Endothelial cell (in vitro differentiated cells): ENCODE measurements around the gene PRRT4. TPM values are rescaled to one million over a fixed set of nuclear protein-coding genes. Genes with fewer than 3 reads are reported as not detected.

Source experiments
- DNase-seq: peaks from one replicate; pipeline ENCODE4 v3.0.0; 2021; ENCODE audit warnings: low spot score
- H3K27ac Mint-ChIP-seq: one replicate; pipeline ENCODE4 v1.8.0; 2021; ENCODE audit warnings: mixed read lengths, inconsistent platforms; ENCODE audit not compliant: unreplicated experiment
- H3K27me3 Mint-ChIP-seq: one replicate; pipeline ENCODE4 v1.8.0; 2021; ENCODE audit warnings: mild to moderate bottlenecking, moderate library complexity, mixed read lengths, inconsistent platforms; ENCODE audit not compliant: unreplicated experiment
- H3K36me3 Mint-ChIP-seq: one replicate; pipeline ENCODE4 v1.8.0; 2021; ENCODE audit warnings: mild to moderate bottlenecking, low read depth, mixed read lengths, inconsistent platforms; ENCODE audit not compliant: unreplicated experiment
- H3K4me1 Mint-ChIP-seq: one replicate; pipeline ENCODE4 v1.8.0; 2021; ENCODE audit warnings: mild to moderate bottlenecking, mixed read lengths, inconsistent platforms; ENCODE audit not compliant: unreplicated experiment
- H3K4me3 Mint-ChIP-seq: one replicate; pipeline ENCODE4 v1.8.0; 2021; ENCODE audit warnings: mild to moderate bottlenecking, mixed read lengths, inconsistent platforms; ENCODE audit not compliant: unreplicated experiment
- H3K9me3 Mint-ChIP-seq: one replicate; pipeline ENCODE4 v1.8.0; 2021; ENCODE audit warnings: mixed read lengths, inconsistent platforms; ENCODE audit not compliant: unreplicated experiment
- CTCF ChIP-seq: fragments of 200-600 bp; sonication (generic); IDR thresholded peaks from one replicate; pipeline ENCODE4 v1.5.0; 2021; ENCODE audit warnings: antibody characterized with exemption; ENCODE audit not compliant: unreplicated experiment
- total RNA-seq: library from RNA; stranded (reverse); fragmentation: NEBNext Ultra II Directional; extraction: Animal tissue kit (Norgen Biotek cat#: 25700); gene quantifications from one replicate; pipeline ENCODE4 v1.2.1, GENCODE V29; 2021; ENCODE audit not compliant: unreplicated experiment

PRRT4 gene
- total RNA-seq, 1 donor from 2014 or later, result 10.8 TPM

GRCh38 chr7:128350708-128351295, 10.7 kb downstream of the PRRT4 start:
- H3K27me3 Mint-ChIP-seq, result peaks cover 34% of the 10 kb centered on the region
- no peaks in the 10 kb centered on the region for H3K9me3 Mint-ChIP-seq
- no peak for DNase-seq
- peaks cover 14% of the 10 kb centered on the region for H3K36me3 Mint-ChIP-seq
- H3K4me3 Mint-ChIP-seq, result no peak overlapping the region
- H3K27ac Mint-ChIP-seq, result no peak overlapping the region
- peaks cover 18% of the 10 kb centered on the region for H3K4me1 Mint-ChIP-seq
- TF ChIP-seq CTCF, result no peak

GRCh38 chr7:128349466-128349825, 12.0 kb downstream of the PRRT4 start:
- Mint-ChIP-seq H3K27me3 (peaks cover 34% of the 10 kb centered on the region), H3K4me1 (peaks cover 13% of the 10 kb centered on the region), H3K36me3 (peaks cover 14% of the 10 kb centered on the region), H3K9me3 (no peaks in the 10 kb centered on the region), H3K4me3 (no peak overlapping the region), H3K27ac (no peak overlapping the region)
- TF ChIP-seq CTCF, result no peak
- DNase-seq, result no peak

- peaks cover 26% of the 10 kb centered on the region for H3K27me3 Mint-ChIP-seq
- no peak overlapping the region for H3K4me3 Mint-ChIP-seq
- no peak overlapping the region for H3K27ac Mint-ChIP-seq
- TF ChIP-seq CTCF, result peak; percentile 45
- peaks cover 5% of the 10 kb centered on the region for H3K36me3 Mint-ChIP-seq
- no peaks in the 10 kb centered on the region for H3K9me3 Mint-ChIP-seq
- peaks cover 5% of the 10 kb centered on the region for H3K4me1 Mint-ChIP-seq
- peak; percentile 76 for DNase-seq
Measured at GRCh38 chr7:128347647-128348097, 13.8 kb downstream of the PRRT4 start.

- Mint-ChIP-seq H3K27ac (no peak overlapping the region), H3K4me1 (peaks cover 7% of the 10 kb centered on the region), H3K4me3 (peak overlapping the region; percentile 59), H3K9me3 (no peaks in the 10 kb centered on the region), H3K27me3 (peaks cover 11% of the 10 kb centered on the region), H3K36me3 (peaks cover 4% of the 10 kb centered on the region)
- DNase-seq, result no peak
- no peak for TF ChIP-seq CTCF
Measured at GRCh38 chr7:128344431-128344774, 17.1 kb downstream of the PRRT4 start.

- peak within 1 kb of the TSS; percentile 83 for H3K4me3 Mint-ChIP-seq
- H3K27ac Mint-ChIP-seq, result peak within 1 kb of the TSS; percentile 80
- peaks cover 7% of the 10 kb centered on the region for H3K4me1 Mint-ChIP-seq
- peak; percentile 78 for DNase-seq
- H3K27me3 Mint-ChIP-seq, result peaks cover 5% of the 10 kb centered on the region
- peaks cover 4% of the 10 kb centered on the region for H3K36me3 Mint-ChIP-seq
- no peak for TF ChIP-seq CTCF
- no peaks in the 10 kb centered on the region for H3K9me3 Mint-ChIP-seq
Measured at GRCh38 chr7:128343554-128344430, 17.7 kb downstream of the PRRT4 start, which contains the start of gene RBM28. Gene RBM28 (minus strand): TSS chr7:128343908. CDS start chr7:128343793, 115 bp downstream.
